ENCODE measurements around the gene SEL1L2. TPM values are rescaled to one million over a fixed set of nuclear protein-coding genes. Genes with fewer than 3 reads are reported as not detected.

The SEL1L2 gene
- polyA plus RNA-seq, 1 donor from 2014 or later, result not detected

DNA sequence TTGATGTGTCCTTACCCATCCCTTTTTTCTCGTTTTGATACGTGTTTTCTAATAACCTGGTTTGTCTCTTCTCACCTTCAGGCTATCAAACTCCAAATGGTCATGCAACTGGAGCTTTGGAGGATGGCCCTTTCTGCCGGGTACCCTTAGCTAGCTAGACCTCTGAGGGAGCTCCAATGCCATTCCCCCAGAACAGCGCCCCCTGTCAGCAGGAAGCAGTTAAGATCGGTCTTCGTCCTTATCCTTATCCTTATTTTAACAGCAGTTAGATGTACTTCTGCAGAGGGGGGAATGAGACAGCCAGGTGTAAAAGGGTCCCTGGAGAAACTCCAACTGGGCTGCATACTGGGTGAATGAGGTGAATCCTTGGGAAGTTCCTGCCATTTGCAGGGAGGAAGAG, 37.2 kb downstream of the SEL1L2 start:
- no peaks in the 10 kb centered on the region for H3K4me1 Mint-ChIP-seq
- H3K36me3 Mint-ChIP-seq, result no peaks in the 10 kb centered on the region
- no peak overlapping the region for H3K4me3 Mint-ChIP-seq
- H3K27ac Mint-ChIP-seq, result peak overlapping the region in 1 of 3 donors; percentile 47
- peaks cover 0 to 9% (median 0%) of the 10 kb centered on the region in 3 donors for H3K9me3 Mint-ChIP-seq
- peaks cover 3% of the 10 kb centered on the region for H3K27me3 Mint-ChIP-seq

- Mint-ChIP-seq H3K9me3 (peaks cover 0 to 5% (median 0%) of the 10 kb centered on the region in 3 donors), H3K4me3 (no peak overlapping the region), H3K36me3 (no peaks in the 10 kb centered on the region), H3K27me3 (peaks cover 2% of the 10 kb centered on the region), H3K27ac (no peak overlapping the region), H3K4me1 (no peaks in the 10 kb centered on the region)
These were observed 42.7 kb downstream of the SEL1L2 start for GRCh38 chr20:13947719-13948118.

DNA sequence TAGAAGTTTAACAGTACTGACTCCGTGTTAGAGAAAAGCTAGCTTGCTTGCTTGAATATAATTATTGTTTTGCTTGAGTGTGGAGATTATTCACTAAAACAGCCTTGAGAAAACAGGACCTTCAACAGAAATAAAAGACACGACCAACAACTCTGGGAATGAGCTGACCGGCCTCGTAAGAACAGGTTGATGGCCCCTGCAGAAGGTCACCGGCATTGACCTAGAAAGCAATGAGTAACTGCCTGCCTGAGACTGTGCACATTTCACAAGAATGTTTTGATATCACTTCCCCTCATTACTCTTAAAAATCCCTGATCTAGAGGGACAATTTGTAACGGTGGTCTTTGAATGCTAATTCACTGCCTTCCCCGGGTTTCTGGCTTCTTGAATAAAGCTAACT, 49.4 kb downstream of the SEL1L2 start:
- Mint-ChIP-seq H3K4me1 (no peaks in the 10 kb centered on the region), H3K27ac (peak overlapping the region in 1 of 3 donors; percentile 12), H3K4me3 (no peak overlapping the region), H3K9me3 (peaks cover 0 to 1% (median 0%) of the 10 kb centered on the region in 3 donors), H3K27me3 (peaks cover 3% of the 10 kb centered on the region), H3K36me3 (no peaks in the 10 kb centered on the region)

DNA sequence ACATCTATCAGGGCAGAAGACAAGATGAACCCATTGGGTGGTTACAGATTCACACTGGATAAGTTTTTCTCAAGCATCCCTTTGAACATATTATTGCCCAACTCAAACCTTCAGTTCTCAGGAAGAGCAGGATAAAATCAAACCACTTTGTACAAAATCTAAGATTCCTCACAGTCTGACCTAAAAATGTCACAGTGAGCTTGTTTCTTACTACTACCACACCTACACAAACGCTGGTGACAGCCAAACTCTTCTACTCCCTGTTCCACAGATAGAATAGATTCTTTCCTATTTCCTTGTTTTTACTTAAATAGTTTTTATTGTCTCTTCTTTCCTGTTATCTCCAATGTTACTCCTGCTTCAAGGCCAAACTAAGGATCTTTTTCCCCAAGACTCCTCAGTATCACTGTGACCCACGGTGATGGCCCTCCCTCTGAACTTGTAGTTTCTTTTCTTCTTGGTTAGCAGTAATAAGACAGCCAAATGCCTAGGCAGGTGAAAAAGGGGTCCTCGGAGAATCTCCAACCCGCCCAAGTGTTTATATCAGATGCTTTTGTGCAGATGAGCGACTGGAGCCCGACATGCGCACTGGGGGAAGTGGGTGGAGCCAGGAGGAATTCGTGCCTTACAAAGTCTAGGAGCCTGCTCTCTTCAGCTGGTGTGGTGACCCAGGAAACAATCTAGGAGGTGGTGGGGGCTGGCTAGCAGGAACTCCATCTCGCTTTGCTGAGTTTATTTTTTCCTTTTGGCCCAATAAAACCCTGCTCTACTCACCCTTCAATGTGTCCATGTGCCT, 53.4 kb downstream of the SEL1L2 start:
- H3K9me3 Mint-ChIP-seq, result peaks cover 0 to 1% (median 0%) of the 10 kb centered on the region in 3 donors
- no peak overlapping the region for H3K27ac Mint-ChIP-seq
- H3K4me3 Mint-ChIP-seq, result no peak overlapping the region
- no peaks in the 10 kb centered on the region for H3K36me3 Mint-ChIP-seq
- H3K4me1 Mint-ChIP-seq, result no peaks in the 10 kb centered on the region
- peaks cover 1% of the 10 kb centered on the region for H3K27me3 Mint-ChIP-seq

- Mint-ChIP-seq H3K27ac (peak overlapping the region in 1 of 3 donors; percentile 20), H3K27me3 (no peaks in the 10 kb centered on the region), H3K4me3 (peak overlapping the region in 1 of 4 donors; percentile 8), H3K4me1 (no peaks in the 10 kb centered on the region), H3K36me3 (no peaks in the 10 kb centered on the region), H3K9me3 (peaks cover 0 to 2% (median 1%) of the 10 kb centered on the region in 3 donors)
These were observed 55.2 kb downstream of the SEL1L2 start for GRCh38 chr20:13934992-13935894.

DNA sequence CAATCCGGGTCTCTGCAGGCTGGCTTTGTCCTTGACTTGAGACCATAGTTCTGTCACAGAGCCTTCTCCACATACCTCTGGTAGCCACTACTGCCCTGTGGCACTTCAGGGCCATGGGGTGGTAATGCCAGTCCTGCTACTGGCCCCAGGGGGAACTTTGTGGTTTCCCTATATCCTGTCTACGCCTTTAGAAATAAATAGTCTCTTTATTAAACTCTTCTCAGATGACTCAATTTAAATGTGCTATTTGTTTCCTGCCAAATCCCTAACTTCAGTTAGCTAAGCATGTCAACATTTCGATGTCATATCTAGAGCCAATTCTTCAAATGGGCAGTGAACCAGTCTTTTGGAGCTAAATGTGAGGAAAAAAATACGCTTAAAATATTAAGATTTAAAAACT, 60.1 kb downstream of the SEL1L2 start:
- Mint-ChIP-seq H3K4me3 (no peak overlapping the region), H3K36me3 (no peaks in the 10 kb centered on the region), H3K9me3 (peaks cover 0 to 6% (median 1%) of the 10 kb centered on the region in 3 donors), H3K27me3 (peaks cover 5% of the 10 kb centered on the region), H3K4me1 (no peaks in the 10 kb centered on the region), H3K27ac (no peak overlapping the region)

DNA sequence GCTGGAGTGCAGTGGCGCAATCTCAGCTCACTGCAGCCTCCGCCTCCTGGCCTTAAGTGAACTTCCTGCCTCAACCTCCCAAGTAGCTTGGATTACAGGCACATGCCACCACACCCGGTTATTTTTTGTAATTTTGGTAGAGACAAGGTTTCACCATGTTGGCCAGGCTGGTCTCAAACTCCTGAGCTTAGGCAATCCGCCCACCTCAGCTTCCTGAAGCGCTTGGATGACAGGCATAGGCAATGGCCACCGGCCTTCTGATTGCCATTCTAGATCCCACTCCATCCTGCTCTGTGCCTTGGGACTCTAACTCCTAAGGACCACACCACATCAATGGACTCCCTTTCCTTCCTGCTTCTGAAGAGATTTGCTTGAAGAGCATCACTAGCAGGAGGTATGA, 60.6 kb downstream of the SEL1L2 start:
- peaks cover 5% of the 10 kb centered on the region for H3K27me3 Mint-ChIP-seq
- H3K9me3 Mint-ChIP-seq, result peaks cover 0 to 6% (median 1%) of the 10 kb centered on the region in 3 donors
- H3K4me1 Mint-ChIP-seq, result no peaks in the 10 kb centered on the region
- H3K4me3 Mint-ChIP-seq, result no peak overlapping the region
- H3K36me3 Mint-ChIP-seq, result no peaks in the 10 kb centered on the region
- H3K27ac Mint-ChIP-seq, result no peak overlapping the region

DNA sequence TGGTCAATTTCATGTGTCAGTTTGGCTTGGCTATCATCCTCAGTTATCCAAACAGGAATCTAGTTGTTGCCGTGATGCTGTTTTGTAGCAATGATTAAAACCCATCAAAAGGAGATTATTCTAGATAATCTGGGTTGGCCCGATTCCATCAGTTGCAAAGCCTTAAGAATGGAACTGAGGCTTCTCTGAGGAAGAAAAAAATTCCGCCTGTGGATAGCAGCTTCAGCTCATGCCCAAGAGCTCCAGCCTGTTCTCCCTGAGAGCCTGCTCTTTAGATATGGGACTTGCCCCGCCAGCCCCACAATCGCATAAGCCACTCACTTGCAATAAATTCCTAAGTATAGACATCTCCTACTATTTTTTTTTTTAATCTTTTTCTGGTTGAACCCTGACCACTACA, 61.5 kb downstream of the SEL1L2 start:
- Mint-ChIP-seq H3K27ac (no peak overlapping the region), H3K27me3 (peaks cover 5% of the 10 kb centered on the region), H3K4me1 (no peaks in the 10 kb centered on the region), H3K4me3 (no peak overlapping the region), H3K9me3 (peaks cover 0 to 6% (median 1%) of the 10 kb centered on the region in 3 donors), H3K36me3 (no peaks in the 10 kb centered on the region)

- peaks cover 5% of the 10 kb centered on the region for H3K27me3 Mint-ChIP-seq
- H3K9me3 Mint-ChIP-seq, result peaks cover 0 to 6% (median 1%) of the 10 kb centered on the region in 3 donors
- no peaks in the 10 kb centered on the region for H3K36me3 Mint-ChIP-seq
- H3K4me3 Mint-ChIP-seq, result no peak overlapping the region
- H3K27ac Mint-ChIP-seq, result no peak overlapping the region
- no peaks in the 10 kb centered on the region for H3K4me1 Mint-ChIP-seq
These were observed 63.2 kb downstream of the SEL1L2 start for GRCh38 chr20:13927171-13927570.

- Mint-ChIP-seq H3K27ac (no peak overlapping the region), H3K27me3 (no peaks in the 10 kb centered on the region), H3K36me3 (peaks cover 1% of the 10 kb centered on the region), H3K4me1 (no peaks in the 10 kb centered on the region), H3K4me3 (no peak overlapping the region), H3K9me3 (no peaks in the 10 kb centered on the region)
These were observed 68.2 kb downstream of the SEL1L2 start for GRCh38 chr20:13922241-13922640.

DNA sequence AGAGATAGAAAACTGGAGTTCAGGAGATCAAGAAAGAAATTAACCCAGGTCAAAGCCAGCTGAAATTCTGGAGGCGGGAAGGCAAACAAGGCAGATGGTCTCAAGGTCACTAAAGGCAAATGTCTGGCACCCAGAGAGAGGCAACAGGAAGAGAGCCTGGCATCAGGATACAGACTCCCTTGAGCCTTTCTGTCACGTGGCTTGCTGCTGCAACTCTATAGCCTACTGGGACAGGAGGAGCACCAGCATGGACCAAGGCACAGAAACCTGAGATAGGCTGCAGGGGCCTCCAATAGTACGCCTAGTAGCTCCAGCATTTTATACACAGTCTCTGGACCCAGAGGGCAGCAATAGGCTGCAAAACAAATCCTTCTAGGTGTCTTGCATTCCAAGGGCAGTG, 75.1 kb downstream of the SEL1L2 start:
- peaks cover 2% of the 10 kb centered on the region for H3K36me3 Mint-ChIP-seq
- peaks cover 2% of the 10 kb centered on the region for H3K27me3 Mint-ChIP-seq
- no peak overlapping the region for H3K27ac Mint-ChIP-seq
- no peaks in the 10 kb centered on the region for H3K9me3 Mint-ChIP-seq
- H3K4me3 Mint-ChIP-seq, result no peak overlapping the region
- H3K4me1 Mint-ChIP-seq, result peaks cover 0 to 2% (median 0%) of the 10 kb centered on the region in 3 donors

GRCh38 chr20:13913572-13913971, 76.8 kb downstream of the SEL1L2 start:
- Mint-ChIP-seq H3K36me3 (peaks cover 2% of the 10 kb centered on the region), H3K4me1 (peaks cover 0 to 2% (median 0%) of the 10 kb centered on the region in 3 donors), H3K27me3 (peaks cover 7% of the 10 kb centered on the region), H3K4me3 (no peak overlapping the region), H3K27ac (no peak overlapping the region), H3K9me3 (no peaks in the 10 kb centered on the region)

DNA sequence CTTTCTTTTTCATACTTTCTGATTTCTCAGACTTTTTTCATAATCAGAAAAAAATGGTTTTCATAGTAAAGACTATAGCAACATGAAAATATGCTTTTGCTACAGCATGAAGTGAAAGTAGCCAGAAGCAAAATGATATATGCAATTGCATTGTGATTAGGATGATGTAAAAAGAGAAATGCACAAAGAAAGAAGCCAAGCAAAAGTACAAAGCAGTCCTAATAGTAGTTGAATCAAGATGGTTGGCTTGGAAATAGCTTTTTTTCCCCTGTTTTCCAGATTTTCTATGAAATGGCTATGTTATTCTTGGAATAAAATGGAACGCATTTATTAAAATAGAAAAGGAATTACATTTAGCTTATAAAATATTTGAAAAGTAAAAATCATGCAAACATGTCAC, 77.3 kb downstream of the SEL1L2 start:
- peaks cover 2% of the 10 kb centered on the region for H3K36me3 Mint-ChIP-seq
- peaks cover 7% of the 10 kb centered on the region for H3K27me3 Mint-ChIP-seq
- H3K9me3 Mint-ChIP-seq, result no peaks in the 10 kb centered on the region
- H3K4me3 Mint-ChIP-seq, result no peak overlapping the region
- H3K27ac Mint-ChIP-seq, result no peak overlapping the region
- peaks cover 0 to 2% (median 0%) of the 10 kb centered on the region in 3 donors for H3K4me1 Mint-ChIP-seq

GRCh38 chr20:13910492-13910891, 79.9 kb downstream of the SEL1L2 start:
- no peak overlapping the region for H3K27ac Mint-ChIP-seq
- H3K36me3 Mint-ChIP-seq, result no peaks in the 10 kb centered on the region
- no peak overlapping the region for H3K4me3 Mint-ChIP-seq
- no peaks in the 10 kb centered on the region for H3K9me3 Mint-ChIP-seq
- H3K4me1 Mint-ChIP-seq, result no peaks in the 10 kb centered on the region
- H3K27me3 Mint-ChIP-seq, result peaks cover 7% of the 10 kb centered on the region

GRCh38 chr20:13909067-13909466, 81.3 kb downstream of the SEL1L2 start:
- no peak overlapping the region for H3K4me3 Mint-ChIP-seq
- no peaks in the 10 kb centered on the region for H3K4me1 Mint-ChIP-seq
- peaks cover 5% of the 10 kb centered on the region for H3K27me3 Mint-ChIP-seq
- H3K9me3 Mint-ChIP-seq, result no peaks in the 10 kb centered on the region
- H3K36me3 Mint-ChIP-seq, result no peaks in the 10 kb centered on the region
- H3K27ac Mint-ChIP-seq, result no peak overlapping the region

Measured in IgD-negative memory B cell (primary cell).